ENCODE measurements around the gene TAS2R16.

DNA sequence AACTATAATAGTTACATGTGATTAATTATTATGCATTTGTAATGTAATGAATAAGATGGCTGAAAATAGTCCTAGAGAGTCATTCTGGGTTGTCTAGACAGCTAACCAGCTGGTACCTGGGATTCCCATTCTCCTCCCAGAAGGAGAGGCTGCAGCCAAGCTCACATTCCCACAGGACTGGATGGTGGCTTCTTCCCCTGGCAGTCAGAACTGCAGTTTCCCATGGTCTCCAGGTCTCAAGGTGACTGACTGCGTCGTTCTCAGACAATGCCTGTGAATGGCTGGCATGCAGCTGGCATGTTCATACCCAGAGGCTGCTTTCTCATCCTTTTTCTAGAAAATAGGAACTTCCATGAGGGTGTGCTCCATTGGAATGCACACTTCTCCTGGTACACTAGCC lies 21.3 kb downstream of the TAS2R16 start:
- TF ChIP-seq, protein P1, sequence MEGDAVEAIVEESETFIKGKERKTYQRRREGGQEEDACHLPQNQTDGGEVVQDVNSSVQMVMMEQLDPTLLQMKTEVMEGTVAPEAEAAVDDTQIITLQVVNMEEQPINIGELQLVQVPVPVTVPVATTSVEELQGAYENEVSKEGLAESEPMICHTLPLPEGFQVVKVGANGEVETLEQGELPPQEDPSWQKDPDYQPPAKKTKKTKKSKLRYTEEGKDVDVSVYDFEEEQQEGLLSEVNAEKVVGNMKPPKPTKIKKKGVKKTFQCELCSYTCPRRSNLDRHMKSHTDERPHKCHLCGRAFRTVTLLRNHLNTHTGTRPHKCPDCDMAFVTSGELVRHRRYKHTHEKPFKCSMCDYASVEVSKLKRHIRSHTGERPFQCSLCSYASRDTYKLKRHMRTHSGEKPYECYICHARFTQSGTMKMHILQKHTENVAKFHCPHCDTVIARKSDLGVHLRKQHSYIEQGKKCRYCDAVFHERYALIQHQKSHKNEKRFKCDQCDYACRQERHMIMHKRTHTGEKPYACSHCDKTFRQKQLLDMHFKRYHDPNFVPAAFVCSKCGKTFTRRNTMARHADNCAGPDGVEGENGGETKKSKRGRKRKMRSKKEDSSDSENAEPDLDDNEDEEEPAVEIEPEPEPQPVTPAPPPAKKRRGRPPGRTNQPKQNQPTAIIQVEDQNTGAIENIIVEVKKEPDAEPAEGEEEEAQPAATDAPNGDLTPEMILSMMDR (conservative IDR thresholded peaks at IDR 0.05; ENCODE audit: low read length) = no peak
- TF ChIP-seq EZH2phosphoT487 (IDR thresholded peaks at IDR 0.05; ENCODE audit: borderline replicate concordance) = no peak
